GM12878 (cell line): Measurements from ENCODE around the gene FAM114A1.

Source experiments
- CTCF ChIP-seq, 3 experiments: IDR thresholded peaks in 2 of 3; conservative IDR thresholded peaks in 1 of 3; 2 replicates each; pipeline ENCODE4 v1.5.1; 2011; ENCODE audit warnings: low read depth in 3 of 3, low read length in 3 of 3, mild to moderate bottlenecking in 3 of 3, control low read depth in 2 of 3, moderate library complexity in 2 of 3, inconsistent platforms in 1 of 3, mixed read lengths in 1 of 3; ENCODE audit not compliant: control insufficient read depth in 2 of 3, insufficient read depth in 1 of 3; ENCODE audit errors: extremely low read depth in 1 of 3
- ELK1 ChIP-seq: IDR thresholded peaks from 2 replicates; pipeline ENCODE4 v1.6.1; 2012; ENCODE audit warnings: low read depth, low read length, improper control_type of control experiment
- EP300 ChIP-seq, 2 experiments: fragments of 150-350 bp in 1 of 2; IDR thresholded peaks; 2 replicates each; pipeline ENCODE4 v1.6.1; 2011 to 2012; ENCODE audit warnings: low read depth in 2 of 2, low read length in 2 of 2, borderline replicate concordance in 1 of 2, improper control_type of control experiment in 1 of 2, inconsistent platforms in 1 of 2; ENCODE audit not compliant: control insufficient read depth in 1 of 2
- FOXM1 ChIP-seq: IDR thresholded peaks from 2 replicates; pipeline ENCODE4 v1.6.1; 2012; ENCODE audit warnings: low read depth, mild to moderate bottlenecking, inconsistent platforms, low read length, moderate library complexity
- JUND ChIP-seq: IDR thresholded peaks from 2 replicates; pipeline ENCODE4 v1.6.1; 2012; ENCODE audit warnings: low read depth, mild to moderate bottlenecking, low read length, improper control_type of control experiment, moderate library complexity
- RCOR1 ChIP-seq: conservative IDR thresholded peaks from 2 replicates; pipeline ENCODE4 v1.6.1; 2012; ENCODE audit warnings: low read depth, low read length, improper control_type of control experiment
- REST ChIP-seq: IDR thresholded peaks from 2 replicates; pipeline ENCODE4 v1.6.1; 2012; ENCODE audit warnings: mild to moderate bottlenecking, low read depth, low read length
- RUNX3 ChIP-seq: IDR thresholded peaks from 2 replicates; pipeline ENCODE4 v1.6.1; 2012; ENCODE audit warnings: low read length, inconsistent platforms
- SKIL ChIP-seq: fragments of 450-650 bp; IDR thresholded peaks from 2 replicates; pipeline ENCODE4 v1.6.1; 2017; ENCODE audit warnings: mild to moderate bottlenecking, low read depth, inconsistent platforms; ENCODE audit not compliant: poor library complexity, severe bottlenecking
- SMC3 ChIP-seq: IDR thresholded peaks from 2 replicates; pipeline ENCODE4 v1.6.1; 2011; ENCODE audit warnings: low read length, improper control_type of control experiment, borderline replicate concordance
- SREBF1 ChIP-seq: IDR thresholded peaks from 2 replicates; pipeline ENCODE4 v1.6.1; 2012; ENCODE audit warnings: mild to moderate bottlenecking, low read length
- TBL1XR1 ChIP-seq: IDR thresholded peaks from 2 replicates; pipeline ENCODE4 v1.6.1; 2012; ENCODE audit warnings: low read depth, low read length, improper control_type of control experiment

GRCh38 chr4:38837334-38837733 is 30.3 kb upstream of the FAM114A1 start:
- no peak for TF ChIP-seq SKIL
- no peak for TF ChIP-seq FOXM1
- no peak for TF ChIP-seq EP300 (IDR thresholded peaks at IDR 0.05; ENCODE audit: borderline replicate concordance in 1 of 2, control insufficient read depth in 1 of 2, low read depth in 2 of 2, low read length in 2 of 2)
- no peak for TF ChIP-seq ELK1
- no peak for TF ChIP-seq CTCF (IDR thresholded peaks at IDR 0.05 in 2 of 3, conservative IDR thresholded peaks at IDR 0.05 in 1 of 3; ENCODE audit: control insufficient read depth in 2 of 3, extremely low read depth in 1 of 3, insufficient read depth in 1 of 3, low read depth in 3 of 3, low read length in 3 of 3)
- TF ChIP-seq SREBF1, result no peak
- TF ChIP-seq TBL1XR1, result no peak
- TF ChIP-seq REST, result no peak
- TF ChIP-seq JUND, result no peak
- no peak for TF ChIP-seq SMC3
- no peak for TF ChIP-seq RUNX3
- no peak for TF ChIP-seq RCOR1
